Liver (tissue), 3 donors: ENCODE results near the gene AKAIN1.

ENCODE experiments used
- ATF3 ChIP-seq: IDR thresholded peaks from 2 replicates; pipeline ENCODE4 v1.6.1; 2016; ENCODE audit warnings: antibody characterized with exemption
- GABPA ChIP-seq, 2 donors: IDR thresholded peaks in 1 of 2; conservative IDR thresholded peaks in 1 of 2; 2 replicates each; pipeline ENCODE4 v1.6.1; 2016; ENCODE audit warnings: antibody characterized with exemption in 2 of 2, mild to moderate bottlenecking in 1 of 2, moderate library complexity in 1 of 2
- MAX ChIP-seq: IDR thresholded peaks from 2 replicates; pipeline ENCODE4 v1.6.1; 2016; ENCODE audit warnings: antibody characterized with exemption
- SP1 ChIP-seq: IDR thresholded peaks from 2 replicates; pipeline ENCODE4 v1.6.1; 2018; ENCODE audit warnings: antibody characterized with exemption, mild to moderate bottlenecking
- TAF1 ChIP-seq: conservative IDR thresholded peaks from 2 replicates; pipeline ENCODE4 v1.6.1; 2016; ENCODE audit warnings: antibody characterized with exemption, mild to moderate bottlenecking
- YY1 ChIP-seq: IDR thresholded peaks from 2 replicates; pipeline ENCODE4 v1.6.1; 2016; ENCODE audit warnings: antibody characterized with exemption, mild to moderate bottlenecking
- ZBTB33 ChIP-seq: IDR thresholded peaks from 2 replicates; pipeline ENCODE4 v1.6.1; 2016; ENCODE audit warnings: antibody characterized with exemption
- TF ChIP-seq, protein P1 (sequence below): fragments of 150-350 bp; IDR thresholded peaks from 2 replicates; pipeline ENCODE4 v1.5.1; 2017; ENCODE audit warnings: improper control_type of control experiment, low read depth, low read length; ENCODE audit not compliant: missing input control
- donor health status: healthy.
- donor health status: healthy.

DNA sequence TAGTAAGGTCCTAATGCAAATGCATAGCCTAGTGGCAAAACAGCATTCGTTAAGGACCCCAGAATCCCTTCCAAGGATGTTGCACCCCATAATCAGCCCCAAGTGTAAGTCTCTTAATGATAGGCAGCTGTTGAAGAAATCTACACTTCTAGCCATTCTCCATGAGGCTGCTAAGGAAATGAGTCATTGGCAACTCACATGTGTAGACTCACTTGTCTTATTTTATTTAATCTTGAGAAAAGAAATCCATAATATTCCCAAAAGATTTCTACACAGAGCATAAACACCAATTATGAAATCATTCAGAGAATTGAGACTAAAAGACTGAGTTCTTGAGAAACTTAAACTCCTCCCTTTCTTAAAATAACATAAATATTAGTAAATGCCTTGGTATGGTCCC is 52.4 kb downstream of the AKAIN1 start:
- TF ChIP-seq TAF1 (no peak), ATF3 (no peak), SP1 (no peak), GABPA (IDR thresholded peaks at IDR 0.05 in 1 of 2, conservative IDR thresholded peaks at IDR 0.05 in 1 of 2) (no peak), MAX (no peak), ZBTB33 (no peak), YY1 (no peak)
- TF ChIP-seq, protein P1, sequence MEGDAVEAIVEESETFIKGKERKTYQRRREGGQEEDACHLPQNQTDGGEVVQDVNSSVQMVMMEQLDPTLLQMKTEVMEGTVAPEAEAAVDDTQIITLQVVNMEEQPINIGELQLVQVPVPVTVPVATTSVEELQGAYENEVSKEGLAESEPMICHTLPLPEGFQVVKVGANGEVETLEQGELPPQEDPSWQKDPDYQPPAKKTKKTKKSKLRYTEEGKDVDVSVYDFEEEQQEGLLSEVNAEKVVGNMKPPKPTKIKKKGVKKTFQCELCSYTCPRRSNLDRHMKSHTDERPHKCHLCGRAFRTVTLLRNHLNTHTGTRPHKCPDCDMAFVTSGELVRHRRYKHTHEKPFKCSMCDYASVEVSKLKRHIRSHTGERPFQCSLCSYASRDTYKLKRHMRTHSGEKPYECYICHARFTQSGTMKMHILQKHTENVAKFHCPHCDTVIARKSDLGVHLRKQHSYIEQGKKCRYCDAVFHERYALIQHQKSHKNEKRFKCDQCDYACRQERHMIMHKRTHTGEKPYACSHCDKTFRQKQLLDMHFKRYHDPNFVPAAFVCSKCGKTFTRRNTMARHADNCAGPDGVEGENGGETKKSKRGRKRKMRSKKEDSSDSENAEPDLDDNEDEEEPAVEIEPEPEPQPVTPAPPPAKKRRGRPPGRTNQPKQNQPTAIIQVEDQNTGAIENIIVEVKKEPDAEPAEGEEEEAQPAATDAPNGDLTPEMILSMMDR = no peak
